ENCODE measurements around the gene MEIS3.
"Not testable (repeated sequence)": the region's sequence is repeated elsewhere in the genome, so short reads cannot be mapped to it uniquely, and the experiment has no call there.

Gene MEIS3

DNA sequence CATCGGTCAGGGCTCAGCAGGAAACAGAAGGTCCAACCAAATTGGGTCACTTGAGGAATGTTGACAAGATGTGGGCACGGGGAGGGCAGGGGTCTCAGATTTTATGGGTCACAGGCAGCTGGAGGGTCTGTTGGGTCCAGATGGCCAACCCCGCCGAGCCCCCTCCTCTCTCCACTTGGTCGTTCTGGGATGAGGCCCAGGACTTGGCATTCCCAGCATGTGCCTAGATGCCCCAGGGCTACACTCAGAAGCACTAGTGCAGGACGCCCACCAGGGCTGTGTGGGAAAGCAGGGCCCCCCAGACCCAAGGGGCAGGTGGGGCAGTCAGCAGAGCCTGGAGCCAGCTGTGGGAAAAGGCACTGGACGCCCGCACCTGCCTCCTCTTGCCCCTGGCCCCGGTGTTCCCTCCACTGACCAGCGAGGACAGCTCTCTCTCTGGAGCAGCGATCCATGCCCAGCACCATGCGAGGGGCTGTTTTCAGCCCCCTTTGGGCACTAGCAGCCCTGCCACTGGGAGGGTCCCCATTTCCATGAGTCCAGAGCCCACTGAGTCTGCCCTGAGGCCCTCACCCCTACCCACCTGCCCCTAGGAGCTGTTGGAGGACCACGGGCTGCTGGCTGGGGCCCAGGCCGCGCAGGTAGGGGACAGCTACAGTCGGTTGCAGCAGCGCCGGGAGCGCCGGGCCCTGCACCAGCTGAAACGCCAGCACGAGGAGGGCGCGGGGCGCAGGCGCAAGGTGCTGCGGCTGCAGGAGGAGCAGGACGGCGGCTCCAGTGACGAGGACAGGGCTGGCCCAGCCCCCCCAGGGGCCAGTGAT, 44.2 kb downstream of the MEIS3 start:
- Mint-ChIP-seq H3K27me3 (no peaks in the 10 kb centered on the region), H3K4me1 (ENCODE audit: low read depth) (peaks cover 2% of the 10 kb centered on the region), H3K27ac (no peak overlapping the region), H3K4me3 (no peak overlapping the region), H3K36me3 (ENCODE audit: low read depth) (peaks cover 22% of the 10 kb centered on the region), H3K9me3 (no peaks in the 10 kb centered on the region)

DNA sequence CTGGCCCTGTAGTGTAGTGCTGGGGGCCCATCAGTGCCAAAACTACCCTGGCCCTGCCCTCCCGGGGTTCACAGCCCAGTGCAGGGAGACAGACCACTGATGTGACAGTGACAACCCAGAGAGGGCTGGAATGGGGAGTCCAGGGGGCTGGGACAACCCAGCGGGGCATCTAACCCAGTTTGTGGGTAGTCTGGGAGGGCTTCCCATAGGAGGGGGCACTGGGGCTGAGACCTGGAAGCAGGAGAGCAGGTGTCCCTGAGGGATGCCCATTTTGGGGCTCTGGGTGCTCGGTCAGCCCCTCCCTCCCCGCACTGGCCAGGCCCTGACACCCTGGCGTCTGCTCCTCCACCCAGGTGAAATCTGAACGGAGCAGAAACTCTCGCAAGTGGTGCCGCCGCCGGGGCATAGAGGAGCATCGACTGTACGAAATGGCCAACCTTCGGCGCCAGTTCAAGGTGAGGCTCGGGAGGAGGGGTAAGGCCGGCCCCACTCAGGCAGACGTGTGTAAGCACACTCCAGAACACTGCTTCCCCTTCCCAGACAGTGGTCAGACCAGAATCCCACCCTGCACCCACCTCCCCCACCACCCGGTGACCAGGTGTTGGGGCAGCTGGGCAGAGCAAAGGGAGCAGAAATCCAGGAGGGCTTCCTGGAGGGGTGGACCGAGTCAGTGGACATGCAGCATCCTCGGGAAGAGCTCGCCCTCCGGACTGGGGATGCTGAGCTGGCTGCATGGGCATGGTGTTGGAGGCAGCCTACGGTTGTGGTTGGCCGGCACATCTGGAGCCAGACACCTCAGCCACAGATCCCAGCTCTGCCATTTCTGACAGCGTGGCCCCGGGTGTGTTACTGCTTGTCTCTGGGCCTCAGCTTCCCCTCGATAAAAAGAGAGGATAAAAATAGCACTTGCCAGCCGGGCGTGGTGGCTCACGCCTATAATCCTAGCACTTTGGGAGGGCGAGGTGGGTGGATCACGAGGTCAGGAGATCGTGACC, 45.8 kb downstream of the MEIS3 start:
- H3K9me3 Mint-ChIP-seq = no peaks in the 10 kb centered on the region
- no peak overlapping the region for H3K4me3 Mint-ChIP-seq
- peaks cover 19% of the 10 kb centered on the region for H3K36me3 Mint-ChIP-seq (ENCODE audit: low read depth)
- H3K27me3 Mint-ChIP-seq = no peaks in the 10 kb centered on the region
- no peak overlapping the region for H3K27ac Mint-ChIP-seq
- no peaks in the 10 kb centered on the region for H3K4me1 Mint-ChIP-seq (ENCODE audit: low read depth)

DNA sequence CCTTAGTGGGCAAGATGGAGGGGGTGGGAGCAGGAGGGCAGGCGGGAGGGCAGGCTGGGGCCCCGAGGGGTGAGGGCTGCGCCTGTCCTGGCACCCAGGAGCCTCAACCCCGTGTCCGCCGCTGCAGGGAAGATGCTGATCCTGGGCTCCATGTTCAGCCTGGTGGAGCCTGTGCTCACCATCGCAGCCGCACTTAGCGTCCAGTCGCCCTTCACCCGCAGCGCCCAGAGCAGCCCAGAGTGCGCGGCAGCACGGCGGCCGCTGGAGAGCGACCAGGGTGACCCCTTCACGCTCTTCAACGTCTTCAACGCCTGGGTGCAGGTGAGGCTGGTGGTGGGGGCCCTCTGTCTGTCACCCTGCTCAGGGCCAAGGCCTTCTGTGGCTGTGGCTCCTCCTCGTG, 46.7 kb downstream of the MEIS3 start:
- Mint-ChIP-seq H3K27ac (no peak overlapping the region), H3K4me3 (no peak overlapping the region), H3K27me3 (no peaks in the 10 kb centered on the region), H3K9me3 (no peaks in the 10 kb centered on the region), H3K4me1 (ENCODE audit: low read depth) (no peaks in the 10 kb centered on the region), H3K36me3 (ENCODE audit: low read depth) (peaks cover 19% of the 10 kb centered on the region)

DNA sequence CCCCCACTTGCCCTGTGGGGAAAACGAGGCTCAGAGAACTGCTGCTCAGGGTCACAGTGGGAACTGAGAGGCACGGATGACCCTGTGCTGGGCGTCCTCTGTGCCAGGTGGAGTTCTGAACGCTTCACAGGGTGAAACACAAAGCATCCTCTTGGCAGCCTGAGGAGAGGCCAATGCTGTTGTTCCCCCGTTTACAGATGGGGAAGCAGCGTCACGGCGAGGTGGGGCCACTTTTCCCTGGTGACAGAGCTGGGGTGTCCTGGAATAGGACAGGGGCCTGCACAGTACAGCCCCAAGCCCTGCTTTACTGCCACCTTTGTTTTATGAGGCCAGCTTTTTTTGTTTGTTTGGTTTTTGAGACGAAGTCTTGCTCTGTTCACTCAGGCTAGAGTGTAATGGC, 48.1 kb downstream of the MEIS3 start:
- no peak overlapping the region for H3K27ac Mint-ChIP-seq
- no peaks in the 10 kb centered on the region for H3K4me1 Mint-ChIP-seq (ENCODE audit: low read depth)
- no peaks in the 10 kb centered on the region for H3K27me3 Mint-ChIP-seq
- no peaks in the 10 kb centered on the region for H3K9me3 Mint-ChIP-seq
- H3K4me3 Mint-ChIP-seq = no peak overlapping the region
- peaks cover 21% of the 10 kb centered on the region for H3K36me3 Mint-ChIP-seq (ENCODE audit: low read depth)

DNA sequence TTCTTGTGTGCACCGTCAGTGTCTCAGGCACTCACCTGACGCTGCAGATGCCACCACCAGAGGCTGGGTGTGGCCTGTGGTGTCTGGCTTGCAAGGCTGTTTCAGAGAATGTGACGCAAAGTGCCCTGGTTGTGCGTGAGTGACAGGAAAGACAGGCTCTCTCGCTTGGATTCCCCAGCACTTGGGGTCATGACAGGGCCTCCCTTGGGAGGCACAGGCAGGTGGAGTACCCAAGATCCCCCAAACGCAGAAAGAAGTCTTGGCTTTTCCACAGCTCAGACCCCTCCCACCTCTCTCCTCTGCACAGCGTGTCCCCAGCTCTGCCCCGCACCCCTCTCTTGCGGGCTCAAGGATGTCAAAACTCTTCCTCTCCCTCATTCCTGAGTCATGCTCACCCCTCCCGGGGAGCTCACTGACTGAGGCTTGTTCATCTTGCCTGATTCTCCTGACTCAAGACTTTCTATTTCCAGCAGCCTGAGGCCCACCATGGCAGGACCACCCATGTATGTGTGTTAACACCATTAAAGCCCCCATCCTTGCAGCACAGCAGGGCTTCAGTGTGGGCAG, 49.2 kb downstream of the MEIS3 start:
- Mint-ChIP-seq H3K27ac (no peak overlapping the region), H3K4me1 (ENCODE audit: low read depth) (no peaks in the 10 kb centered on the region), H3K4me3 (no peak overlapping the region), H3K9me3 (no peaks in the 10 kb centered on the region), H3K27me3 (no peaks in the 10 kb centered on the region), H3K36me3 (ENCODE audit: low read depth) (peaks cover 26% of the 10 kb centered on the region)

DNA sequence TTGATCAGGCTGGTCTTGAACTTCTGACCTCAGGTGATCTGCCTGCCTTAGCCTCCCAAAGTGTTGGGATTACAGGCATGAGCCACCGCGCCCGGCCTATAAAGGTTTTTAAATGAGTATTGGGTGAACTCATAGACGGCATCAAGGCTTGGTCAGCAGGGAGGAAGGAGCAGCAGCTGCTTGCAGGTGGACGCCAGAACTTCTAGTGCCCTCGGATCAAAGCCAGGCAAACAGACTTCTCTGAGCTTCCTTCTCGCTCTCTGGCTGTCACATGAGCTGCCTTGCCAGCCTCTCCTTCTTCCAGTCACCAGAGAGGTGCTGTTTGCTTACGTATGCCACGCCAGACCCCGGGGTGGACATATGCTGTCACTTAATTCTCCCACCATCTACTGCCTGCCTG, 53.9 kb downstream of the MEIS3 start:
- H3K36me3 Mint-ChIP-seq (ENCODE audit: low read depth) = peaks cover 47% of the 10 kb centered on the region

DNA sequence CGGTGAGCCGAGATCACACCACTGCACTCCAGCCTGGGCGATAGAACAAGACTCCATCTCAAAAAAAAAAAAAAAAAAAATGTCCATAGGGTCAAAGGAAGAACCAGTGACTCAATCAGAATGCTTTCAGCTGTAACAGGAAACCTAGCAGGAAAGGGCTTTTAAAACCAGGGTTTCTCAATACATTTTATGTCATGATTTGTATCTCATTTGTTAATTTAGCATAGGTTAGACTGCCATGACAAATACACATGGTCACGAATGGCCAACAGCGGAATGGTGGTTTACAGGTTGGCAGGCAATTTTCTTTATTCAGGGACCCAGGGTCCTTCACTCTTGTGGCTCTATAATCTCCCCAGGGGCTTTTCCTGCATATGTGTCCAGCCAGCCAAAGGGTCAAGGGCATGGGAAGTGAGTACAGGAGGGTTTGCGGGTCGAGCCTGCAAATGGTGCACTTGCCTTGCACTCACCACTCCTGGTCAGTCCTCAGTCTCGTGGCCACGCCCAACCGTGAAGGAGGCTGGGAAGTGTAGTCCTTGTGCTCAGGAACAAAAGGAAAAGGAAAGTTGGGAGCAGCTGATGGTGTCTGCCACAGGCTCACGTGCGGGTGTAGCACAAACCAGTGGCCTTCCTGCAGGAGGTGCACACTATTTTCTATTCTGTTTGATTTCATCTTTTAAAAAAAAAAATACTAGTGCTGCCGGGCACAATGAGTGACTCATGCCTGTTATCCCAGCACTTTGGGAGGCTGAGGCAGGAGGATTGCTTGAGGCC, 55.4 kb downstream of the MEIS3 start:
- H3K4me3 Mint-ChIP-seq = no peak overlapping the region
- H3K36me3 Mint-ChIP-seq (ENCODE audit: low read depth) = peaks cover 53% of the 10 kb centered on the region

More for the DNA sequence above, 53.9 kb downstream of the MEIS3 start:
- H3K27me3 Mint-ChIP-seq; H3K4me1 Mint-ChIP-seq (ENCODE audit: low read depth); H3K9me3 Mint-ChIP-seq; H3K4me3 Mint-ChIP-seq; H3K27ac Mint-ChIP-seq: not testable (repeated sequence)

DNA sequence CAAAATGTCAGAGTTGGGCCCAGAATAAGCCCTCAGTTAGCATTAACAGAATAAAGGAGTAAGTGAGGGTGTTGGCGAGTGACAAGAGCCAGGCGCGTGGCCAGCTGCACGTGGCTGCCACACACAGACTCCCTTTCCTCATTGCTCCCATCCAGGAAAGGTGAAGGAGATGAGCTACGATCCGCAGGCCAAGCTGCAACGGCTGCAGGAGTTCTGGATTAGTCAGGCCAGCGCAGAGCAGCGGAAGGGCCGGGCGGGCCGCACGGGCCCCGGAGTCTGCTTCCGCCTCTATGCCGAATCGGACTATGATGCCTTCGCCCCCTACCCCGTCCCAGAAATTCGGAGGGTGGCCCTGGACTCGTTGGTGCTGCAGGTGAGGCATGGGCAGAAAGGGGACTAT, 57.0 kb downstream of the MEIS3 start:
- Mint-ChIP-seq H3K36me3 (ENCODE audit: low read depth) (peaks cover 66% of the 10 kb centered on the region), H3K27me3 (no peaks in the 10 kb centered on the region), H3K4me3 (no peak overlapping the region), H3K4me1 (ENCODE audit: low read depth) (no peaks in the 10 kb centered on the region), H3K9me3 (no peaks in the 10 kb centered on the region), H3K27ac (no peak overlapping the region)

More for the DNA sequence above, 55.4 kb downstream of the MEIS3 start:
- H3K9me3 Mint-ChIP-seq = no peaks in the 10 kb centered on the region
- no peaks in the 10 kb centered on the region for H3K4me1 Mint-ChIP-seq (ENCODE audit: low read depth)
- H3K27ac Mint-ChIP-seq = no peak overlapping the region
- no peaks in the 10 kb centered on the region for H3K27me3 Mint-ChIP-seq

DNA sequence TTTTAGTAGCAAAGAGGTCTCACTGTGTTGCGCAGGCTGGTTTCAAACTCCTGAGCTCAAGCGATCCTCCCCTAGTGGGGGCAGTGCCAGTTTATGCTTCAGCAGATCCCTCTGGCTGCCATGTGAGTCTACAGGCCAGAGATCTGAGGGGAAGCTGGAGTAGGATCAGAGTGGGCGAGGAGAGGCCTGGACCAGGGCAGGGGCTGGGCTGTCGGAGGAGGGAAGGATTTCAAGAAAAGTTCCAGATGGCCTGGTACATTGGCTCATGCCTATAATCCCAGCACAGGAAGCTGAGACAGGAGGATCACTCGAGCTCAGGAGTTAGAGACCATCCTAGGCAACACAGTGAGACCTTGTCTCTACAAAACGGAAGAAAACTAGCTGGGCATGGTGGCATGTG, 60.4 kb downstream of the MEIS3 start:
- no peak overlapping the region for H3K27ac Mint-ChIP-seq
- H3K27me3 Mint-ChIP-seq = no peaks in the 10 kb centered on the region
- H3K4me3 Mint-ChIP-seq = no peak overlapping the region
- H3K4me1 Mint-ChIP-seq (ENCODE audit: low read depth) = peaks cover 4% of the 10 kb centered on the region
- H3K36me3 Mint-ChIP-seq (ENCODE audit: low read depth) = peaks cover 76% of the 10 kb centered on the region
- H3K9me3 Mint-ChIP-seq = no peaks in the 10 kb centered on the region

DNA sequence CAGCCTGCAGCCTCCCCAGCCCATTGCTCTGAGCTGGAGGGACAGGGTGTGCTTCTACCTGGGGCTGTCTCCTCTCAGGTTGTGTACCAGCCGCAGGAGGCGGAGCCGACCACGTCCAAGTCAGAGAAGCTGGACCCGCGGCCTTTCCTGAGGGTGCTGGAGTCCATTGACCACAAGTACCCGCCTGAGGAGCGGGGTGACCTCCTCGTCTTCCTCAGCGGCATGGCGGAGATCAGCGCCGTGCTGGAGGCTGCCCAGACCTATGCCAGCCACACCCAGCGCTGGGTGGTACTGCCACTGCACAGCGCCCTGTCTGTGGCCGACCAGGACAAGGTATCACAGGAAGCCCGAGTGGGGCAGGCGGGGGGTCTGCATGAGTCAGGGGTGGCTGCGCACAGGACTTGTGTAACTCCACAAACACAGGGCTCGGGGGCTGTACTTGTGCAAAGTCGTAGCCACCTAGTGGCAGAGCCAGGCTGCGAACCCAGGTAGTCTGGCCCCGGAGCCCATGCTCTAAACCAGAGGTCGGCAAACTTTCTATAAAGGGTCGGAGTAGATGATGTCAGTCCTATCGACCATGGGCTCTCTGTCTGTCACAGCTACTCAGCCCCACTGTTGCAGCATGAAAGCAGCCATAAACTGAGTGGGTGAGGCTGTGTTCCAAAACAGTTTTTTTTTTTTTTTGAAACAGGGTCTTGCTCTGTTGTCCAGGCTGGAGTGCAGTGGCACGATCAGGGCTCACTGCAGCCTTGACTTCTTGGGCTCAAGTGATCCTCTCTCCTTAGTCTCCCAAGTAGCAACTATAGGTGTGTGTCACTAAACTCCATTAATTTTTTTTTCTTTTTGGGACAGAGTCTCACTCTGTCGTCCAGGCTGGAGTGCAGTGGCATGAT, 61.3 kb downstream of the MEIS3 start:
- H3K4me1 Mint-ChIP-seq (ENCODE audit: low read depth) = peaks cover 4% of the 10 kb centered on the region
- H3K4me3 Mint-ChIP-seq = no peak overlapping the region
- no peak overlapping the region for H3K27ac Mint-ChIP-seq
- no peaks in the 10 kb centered on the region for H3K9me3 Mint-ChIP-seq
- H3K36me3 Mint-ChIP-seq (ENCODE audit: low read depth) = peaks cover 81% of the 10 kb centered on the region
- no peaks in the 10 kb centered on the region for H3K27me3 Mint-ChIP-seq

DNA sequence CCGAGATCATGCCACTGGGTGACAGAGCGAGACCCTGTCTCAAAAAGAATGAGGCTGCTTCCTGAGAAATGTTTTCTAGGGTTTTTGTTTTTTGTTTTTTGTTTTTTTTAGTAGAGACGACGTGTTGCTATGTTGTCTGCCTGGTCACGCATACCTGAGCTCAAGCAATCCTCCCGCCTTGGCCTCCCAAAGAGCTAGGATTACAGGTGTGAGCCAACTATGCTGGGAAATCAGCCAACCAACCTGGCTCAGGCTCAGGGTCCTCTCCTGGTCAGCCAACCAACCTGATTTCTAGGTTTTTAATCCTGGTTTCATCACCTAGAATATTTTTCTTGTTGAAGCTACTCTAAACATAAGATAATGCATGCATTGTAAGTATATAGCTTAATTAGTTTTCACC, 62.4 kb downstream of the MEIS3 start:
- Mint-ChIP-seq H3K4me3 (no peak overlapping the region), H3K27ac (no peak overlapping the region), H3K27me3 (no peaks in the 10 kb centered on the region), H3K36me3 (ENCODE audit: low read depth) (peaks cover 89% of the 10 kb centered on the region), H3K9me3 (no peaks in the 10 kb centered on the region), H3K4me1 (ENCODE audit: low read depth) (peaks cover 11% of the 10 kb centered on the region)

DNA sequence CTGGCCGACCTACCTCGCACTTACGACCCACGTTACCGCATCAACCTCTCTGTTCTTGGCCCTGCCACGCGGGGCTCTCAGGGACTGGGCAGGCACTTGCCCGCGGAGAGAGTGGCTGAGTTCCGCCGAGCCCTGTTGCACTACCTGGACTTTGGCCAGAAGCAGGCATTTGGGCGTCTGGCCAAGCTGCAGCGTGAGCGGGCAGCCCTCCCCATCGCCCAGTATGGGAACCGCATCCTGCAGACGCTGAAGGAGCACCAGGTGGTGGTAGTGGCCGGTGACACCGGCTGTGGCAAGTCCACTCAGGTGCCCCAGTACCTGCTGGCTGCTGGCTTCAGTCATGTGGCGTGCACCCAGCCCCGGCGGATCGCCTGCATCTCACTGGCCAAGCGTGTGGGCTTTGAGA, 66.0 kb downstream of the MEIS3 start:
- H3K4me3 Mint-ChIP-seq = no peak overlapping the region
- H3K4me1 Mint-ChIP-seq (ENCODE audit: low read depth) = peaks cover 43% of the 10 kb centered on the region
- no peaks in the 10 kb centered on the region for H3K27me3 Mint-ChIP-seq
- H3K9me3 Mint-ChIP-seq = peaks cover 4% of the 10 kb centered on the region
- H3K27ac Mint-ChIP-seq = no peak overlapping the region
- H3K36me3 Mint-ChIP-seq (ENCODE audit: low read depth) = peaks cover 81% of the 10 kb centered on the region

Measured in stimulated activated naive CD8-positive, alpha-beta T cell treated with anti-CD3 and anti-CD28 coated beads, Interleukin-15, Interleukin-2, amounts not matched to agents 100 ng/mL and 50 ng/mL, for 24 hours (primary cell).